K562 (cell line): Measurements from ENCODE around the gene ASPHD1. TPM values are rescaled to one million over a fixed set of nuclear protein-coding genes. Genes with fewer than 3 reads are reported as not detected.

Experiments
- FOXM1 ChIP-seq, 2 experiments: fragments of 450-650 bp in 1 of 2; sonication (generic) in 1 of 2; formaldehyde crosslinking in 1 of 2; IDR thresholded peaks; 2 replicates each; pipeline versions ENCODE4 v1.6.1 to v1.9.0; 2017 to 2022; ENCODE audit warnings: low read depth in 2 of 2, mild to moderate bottlenecking in 2 of 2, missing genetic modification reagents in 1 of 2, moderate library complexity in 1 of 2
- KAT2B ChIP-seq: IDR thresholded peaks from one replicate; pipeline ENCODE4 v1.6.1; 2012; ENCODE audit warnings: low read depth, mild to moderate bottlenecking, control low read depth, inconsistent platforms, low read length, moderate library complexity
- KAT8 ChIP-seq: fragments of 450-650 bp; IDR thresholded peaks from 2 replicates; pipeline ENCODE4 v1.6.1; 2016; ENCODE audit warnings: low read depth, mild to moderate bottlenecking
- PHF20 ChIP-seq: fragments of 450-650 bp; IDR thresholded peaks from 2 replicates; pipeline ENCODE4 v1.6.1; 2018; ENCODE audit not compliant: partially characterized antibody
- PTRF ChIP-seq: fragments of 450-650 bp; IDR thresholded peaks from 2 replicates; pipeline ENCODE4 v1.6.1; 2016; ENCODE audit warnings: mild to moderate bottlenecking, missing genetic modification characterization, missing compliant biosample characterization
- RBM17 ChIP-seq: fragments of 200-400 bp; formaldehyde crosslinking; IDR thresholded peaks from 2 replicates; pipeline ENCODE4 v1.6.1; 2017; ENCODE audit warnings: low read depth, mild to moderate bottlenecking, low read length, borderline replicate concordance
- RBM25 ChIP-seq: fragments of 200-400 bp; formaldehyde crosslinking; IDR thresholded peaks from 2 replicates; pipeline ENCODE4 v1.6.1; 2018; ENCODE audit warnings: low read length, low read depth, moderate library complexity; ENCODE audit not compliant: severe bottlenecking
- SMAD1 ChIP-seq: fragments of 150-350 bp; IDR thresholded peaks from 2 replicates; pipeline ENCODE4 v1.6.1; 2014; ENCODE audit warnings: low read length, low read depth; ENCODE audit not compliant: partially characterized antibody
- TRIM28 ChIP-seq: fragments of 450-650 bp; IDR thresholded peaks from 2 replicates; pipeline ENCODE4 v1.6.1; 2017
- ZC3H4 ChIP-seq: sonication (generic); formaldehyde crosslinking; IDR thresholded peaks from 2 replicates; pipeline ENCODE4 v1.9.0; 2021; ENCODE audit warnings: missing genetic modification reagents, borderline replicate concordance
- ZNF121 ChIP-seq: sonication (generic); formaldehyde crosslinking; conservative IDR thresholded peaks from 2 replicates; pipeline ENCODE4 v1.8.0; 2022; ENCODE audit warnings: missing genetic modification reagents
- polyA plus RNA-seq, 8 experiments: library from polyadenylated mRNA; depleted of rRNA in 4 of 8; stranded (reverse) in 5 of 8; unstranded in 3 of 8; fragments of >200 nt; fragmentation: Nextera tagmentation in 2 of 8; fragmentation: Illumina TruSeq in 1 of 8; extraction: Ambion mirVana in 2 of 8; extraction: Trizol in 1 of 8; gene quantifications; 2 replicates each; pipeline versions ENCODE4 v1.2.1 to v1.2.3, GENCODE V29; 2011 to 2014; ENCODE audit warnings: inconsistent platforms in 1 of 8, missing spikeins in 1 of 8
- total RNA-seq, 7 experiments: library from RNA; depleted of rRNA in 6 of 7; stranded (reverse); fragments of >200 nt in 6 of 7; fragmentation: Illumina TruSeq in 2 of 7; extraction: Trizol in 2 of 7; gene quantifications; 2 replicates each; pipeline versions ENCODE4 v1.2.1 to v1.2.3, GENCODE V29; 2011 to 2021; ENCODE audit warnings: low replicate concordance in 1 of 7
- TF ChIP-seq, protein P1 (sequence below): IDR thresholded peaks from 3 replicates; pipeline ENCODE4 v1.6.1; 2011; ENCODE audit warnings: borderline replicate concordance, mild to moderate bottlenecking, moderate library complexity; ENCODE audit not compliant: insufficient read length; ENCODE audit errors: extremely low read depth
- TF ChIP-seq, protein P2 (sequence below): sonication (generic); formaldehyde crosslinking; IDR thresholded peaks from 2 replicates; pipeline ENCODE4 v1.8.0; 2022; ENCODE audit warnings: missing genetic modification reagents, mild to moderate bottlenecking, borderline replicate concordance
- TF ChIP-seq, protein P3 (sequence below): fragments of 200-800 bp; sonication (Bioruptor generic); IDR thresholded peaks from 2 replicates; pipeline ENCODE4 v1.6.1; 2017; ENCODE audit warnings: missing genetic modification characterization, missing compliant biosample characterization
- TF ChIP-seq, protein P4 (sequence below): fragments of 450-650 bp; IDR thresholded peaks from 2 replicates; pipeline ENCODE4 v1.6.1; 2016; ENCODE audit warnings: mild to moderate bottlenecking
- TF ChIP-seq, protein P5 (sequence below): IDR thresholded peaks from 2 replicates; pipeline ENCODE4 v1.6.1; 2011; ENCODE audit warnings: borderline replicate concordance, low read depth, mild to moderate bottlenecking, moderate library complexity, low read length; ENCODE audit not compliant: insufficient read depth, poor library complexity, severe bottlenecking

The ASPHD1 gene
- total and polyA plus RNA-seq, 9 of the 15 experiments (the other 6 are each of a cell fraction or from before 2014, with no cell fraction given) = 0.03 to 0.70 (median 0.24) TPM; not detected in 5

DNA sequence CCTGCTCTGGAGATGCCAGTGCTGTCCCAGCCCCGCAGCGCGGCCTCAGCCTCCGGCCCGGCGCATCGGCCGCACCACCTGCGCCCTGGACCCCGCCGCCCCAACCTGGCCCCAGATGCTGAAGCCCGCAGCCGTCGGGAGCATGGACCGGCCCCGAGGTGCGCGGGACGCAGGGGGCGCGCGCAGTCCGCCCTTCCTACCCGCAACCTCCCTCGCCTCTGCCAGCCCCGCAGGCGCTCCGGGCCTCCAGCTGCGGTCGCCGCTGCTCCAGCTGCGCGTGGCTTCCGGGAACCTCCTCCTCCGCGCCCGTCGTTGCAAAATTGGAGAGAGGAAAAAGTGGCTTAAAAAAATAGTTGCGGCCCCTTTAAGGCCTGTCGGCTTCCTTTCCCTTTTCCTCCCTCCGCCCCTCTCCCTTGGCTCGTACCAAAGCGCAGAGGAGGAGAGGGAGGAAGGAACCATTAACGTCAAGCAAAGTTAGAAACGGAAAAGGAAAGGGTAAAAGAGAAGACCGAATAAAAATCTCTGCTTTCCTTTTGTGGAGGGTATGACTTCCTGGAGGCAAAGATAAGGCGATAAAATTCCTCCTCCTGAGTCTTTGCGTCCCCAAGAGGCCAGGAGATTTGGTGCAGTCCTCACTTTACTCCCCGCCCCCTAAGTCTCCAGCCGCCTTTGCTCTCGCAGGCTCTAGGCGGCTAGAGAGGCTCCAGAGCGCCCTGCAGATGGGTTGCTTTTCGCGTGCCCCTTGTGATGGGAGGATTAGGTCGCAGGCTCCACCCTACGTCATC, 37.2 kb upstream of the ASPHD1 start, which contains the start of gene CDIPT (continued):
- TF ChIP-seq, protein P1, sequence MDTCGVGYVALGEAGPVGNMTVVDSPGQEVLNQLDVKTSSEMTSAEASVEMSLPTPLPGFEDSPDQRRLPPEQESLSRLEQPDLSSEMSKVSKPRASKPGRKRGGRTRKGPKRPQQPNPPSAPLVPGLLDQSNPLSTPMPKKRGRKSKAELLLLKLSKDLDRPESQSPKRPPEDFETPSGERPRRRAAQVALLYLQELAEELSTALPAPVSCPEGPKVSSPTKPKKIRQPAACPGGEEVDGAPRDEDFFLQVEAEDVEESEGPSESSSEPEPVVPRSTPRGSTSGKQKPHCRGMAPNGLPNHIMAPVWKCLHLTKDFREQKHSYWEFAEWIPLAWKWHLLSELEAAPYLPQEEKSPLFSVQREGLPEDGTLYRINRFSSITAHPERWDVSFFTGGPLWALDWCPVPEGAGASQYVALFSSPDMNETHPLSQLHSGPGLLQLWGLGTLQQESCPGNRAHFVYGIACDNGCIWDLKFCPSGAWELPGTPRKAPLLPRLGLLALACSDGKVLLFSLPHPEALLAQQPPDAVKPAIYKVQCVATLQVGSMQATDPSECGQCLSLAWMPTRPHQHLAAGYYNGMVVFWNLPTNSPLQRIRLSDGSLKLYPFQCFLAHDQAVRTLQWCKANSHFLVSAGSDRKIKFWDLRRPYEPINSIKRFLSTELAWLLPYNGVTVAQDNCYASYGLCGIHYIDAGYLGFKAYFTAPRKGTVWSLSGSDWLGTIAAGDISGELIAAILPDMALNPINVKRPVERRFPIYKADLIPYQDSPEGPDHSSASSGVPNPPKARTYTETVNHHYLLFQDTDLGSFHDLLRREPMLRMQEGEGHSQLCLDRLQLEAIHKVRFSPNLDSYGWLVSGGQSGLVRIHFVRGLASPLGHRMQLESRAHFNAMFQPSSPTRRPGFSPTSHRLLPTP = no peak
- TF ChIP-seq KAT8 (no peak), RBM17 (no peak), KAT2B (peak; percentile 64), TRIM28 (peak; percentile 71; the same call in 1 of the 2 replicates), ZNF121 (CRISPR knock-in tag) (no peak), PHF20 (no peak), SMAD1 (peak; percentile 57), FOXM1 (IDR thresholded peaks at IDR 0.05; ENCODE audit: low read depth) (peak; percentile 99), FOXM1 (CRISPR knock-in tag; IDR thresholded peaks at IDR 0.05; ENCODE audit: low read depth) (no peak), RBM25 (no peak), ZC3H4 (no peak), PTRF (tag) (no peak)
- TF ChIP-seq, protein P2, sequence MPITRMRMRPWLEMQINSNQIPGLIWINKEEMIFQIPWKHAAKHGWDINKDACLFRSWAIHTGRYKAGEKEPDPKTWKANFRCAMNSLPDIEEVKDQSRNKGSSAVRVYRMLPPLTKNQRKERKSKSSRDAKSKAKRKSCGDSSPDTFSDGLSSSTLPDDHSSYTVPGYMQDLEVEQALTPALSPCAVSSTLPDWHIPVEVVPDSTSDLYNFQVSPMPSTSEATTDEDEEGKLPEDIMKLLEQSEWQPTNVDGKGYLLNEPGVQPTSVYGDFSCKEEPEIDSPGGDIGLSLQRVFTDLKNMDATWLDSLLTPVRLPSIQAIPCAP = no peak
- TF ChIP-seq, protein P3, sequence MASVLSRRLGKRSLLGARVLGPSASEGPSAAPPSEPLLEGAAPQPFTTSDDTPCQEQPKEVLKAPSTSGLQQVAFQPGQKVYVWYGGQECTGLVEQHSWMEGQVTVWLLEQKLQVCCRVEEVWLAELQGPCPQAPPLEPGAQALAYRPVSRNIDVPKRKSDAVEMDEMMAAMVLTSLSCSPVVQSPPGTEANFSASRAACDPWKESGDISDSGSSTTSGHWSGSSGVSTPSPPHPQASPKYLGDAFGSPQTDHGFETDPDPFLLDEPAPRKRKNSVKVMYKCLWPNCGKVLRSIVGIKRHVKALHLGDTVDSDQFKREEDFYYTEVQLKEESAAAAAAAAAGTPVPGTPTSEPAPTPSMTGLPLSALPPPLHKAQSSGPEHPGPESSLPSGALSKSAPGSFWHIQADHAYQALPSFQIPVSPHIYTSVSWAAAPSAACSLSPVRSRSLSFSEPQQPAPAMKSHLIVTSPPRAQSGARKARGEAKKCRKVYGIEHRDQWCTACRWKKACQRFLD (CRISPR knock-in tag) = no peak
- TF ChIP-seq, protein P4, sequence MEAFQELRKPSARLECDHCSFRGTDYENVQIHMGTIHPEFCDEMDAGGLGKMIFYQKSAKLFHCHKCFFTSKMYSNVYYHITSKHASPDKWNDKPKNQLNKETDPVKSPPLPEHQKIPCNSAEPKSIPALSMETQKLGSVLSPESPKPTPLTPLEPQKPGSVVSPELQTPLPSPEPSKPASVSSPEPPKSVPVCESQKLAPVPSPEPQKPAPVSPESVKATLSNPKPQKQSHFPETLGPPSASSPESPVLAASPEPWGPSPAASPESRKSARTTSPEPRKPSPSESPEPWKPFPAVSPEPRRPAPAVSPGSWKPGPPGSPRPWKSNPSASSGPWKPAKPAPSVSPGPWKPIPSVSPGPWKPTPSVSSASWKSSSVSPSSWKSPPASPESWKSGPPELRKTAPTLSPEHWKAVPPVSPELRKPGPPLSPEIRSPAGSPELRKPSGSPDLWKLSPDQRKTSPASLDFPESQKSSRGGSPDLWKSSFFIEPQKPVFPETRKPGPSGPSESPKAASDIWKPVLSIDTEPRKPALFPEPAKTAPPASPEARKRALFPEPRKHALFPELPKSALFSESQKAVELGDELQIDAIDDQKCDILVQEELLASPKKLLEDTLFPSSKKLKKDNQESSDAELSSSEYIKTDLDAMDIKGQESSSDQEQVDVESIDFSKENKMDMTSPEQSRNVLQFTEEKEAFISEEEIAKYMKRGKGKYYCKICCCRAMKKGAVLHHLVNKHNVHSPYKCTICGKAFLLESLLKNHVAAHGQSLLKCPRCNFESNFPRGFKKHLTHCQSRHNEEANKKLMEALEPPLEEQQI = no peak
- TF ChIP-seq, protein P5, sequence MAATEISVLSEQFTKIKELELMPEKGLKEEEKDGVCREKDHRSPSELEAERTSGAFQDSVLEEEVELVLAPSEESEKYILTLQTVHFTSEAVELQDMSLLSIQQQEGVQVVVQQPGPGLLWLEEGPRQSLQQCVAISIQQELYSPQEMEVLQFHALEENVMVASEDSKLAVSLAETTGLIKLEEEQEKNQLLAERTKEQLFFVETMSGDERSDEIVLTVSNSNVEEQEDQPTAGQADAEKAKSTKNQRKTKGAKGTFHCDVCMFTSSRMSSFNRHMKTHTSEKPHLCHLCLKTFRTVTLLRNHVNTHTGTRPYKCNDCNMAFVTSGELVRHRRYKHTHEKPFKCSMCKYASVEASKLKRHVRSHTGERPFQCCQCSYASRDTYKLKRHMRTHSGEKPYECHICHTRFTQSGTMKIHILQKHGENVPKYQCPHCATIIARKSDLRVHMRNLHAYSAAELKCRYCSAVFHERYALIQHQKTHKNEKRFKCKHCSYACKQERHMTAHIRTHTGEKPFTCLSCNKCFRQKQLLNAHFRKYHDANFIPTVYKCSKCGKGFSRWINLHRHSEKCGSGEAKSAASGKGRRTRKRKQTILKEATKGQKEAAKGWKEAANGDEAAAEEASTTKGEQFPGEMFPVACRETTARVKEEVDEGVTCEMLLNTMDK = peak; percentile 97
